Stimulated activated CD4-positive, alpha-beta T cell treated with anti-CD3 and anti-CD28 coated beads, Interleukin-1b, Interleukin-23, amount 100 ng/mL, for 24 hours (primary cell): Measurements from ENCODE around the gene CACNA2D1.
"Not testable (repeated sequence)": the region's sequence is repeated elsewhere in the genome, so short reads cannot be mapped to it uniquely, and the experiment has no call there.

Experiments
- DNase-seq, 4 experiments: peaks; one replicate each; pipeline ENCODE4 v3.0.0-alpha.2; 2020; ENCODE audit warnings: low read depth in 4 of 4, low spot score in 1 of 4

Gene CACNA2D1

GRCh38 chr7:82173400-82174021 lies 270.1 kb downstream of the CACNA2D1 start:
- no peak for DNase-seq

GRCh38 chr7:82172881-82173280 lies 270.7 kb downstream of the CACNA2D1 start:
- DNase-seq = no peak

DNA sequence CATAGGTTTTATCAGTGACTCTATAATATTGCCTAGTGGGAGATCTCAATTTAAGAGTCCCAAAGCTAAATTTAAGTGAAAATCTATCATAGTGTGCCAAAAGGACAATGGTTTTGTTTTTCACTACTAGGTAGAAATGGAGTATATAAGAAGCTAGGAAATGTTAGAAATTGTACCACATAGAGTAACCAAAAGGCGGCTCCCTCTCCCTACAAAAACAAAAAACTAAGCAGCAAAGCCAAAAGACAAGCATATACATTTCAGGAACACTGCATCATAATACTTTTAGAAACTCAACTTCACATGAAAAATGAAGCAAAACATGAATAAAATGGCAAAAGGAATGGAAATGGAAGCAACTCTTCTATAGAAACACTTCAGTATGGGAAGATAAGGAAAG lies 271.6 kb downstream of the CACNA2D1 start:
- DNase-seq = no peak

DNA sequence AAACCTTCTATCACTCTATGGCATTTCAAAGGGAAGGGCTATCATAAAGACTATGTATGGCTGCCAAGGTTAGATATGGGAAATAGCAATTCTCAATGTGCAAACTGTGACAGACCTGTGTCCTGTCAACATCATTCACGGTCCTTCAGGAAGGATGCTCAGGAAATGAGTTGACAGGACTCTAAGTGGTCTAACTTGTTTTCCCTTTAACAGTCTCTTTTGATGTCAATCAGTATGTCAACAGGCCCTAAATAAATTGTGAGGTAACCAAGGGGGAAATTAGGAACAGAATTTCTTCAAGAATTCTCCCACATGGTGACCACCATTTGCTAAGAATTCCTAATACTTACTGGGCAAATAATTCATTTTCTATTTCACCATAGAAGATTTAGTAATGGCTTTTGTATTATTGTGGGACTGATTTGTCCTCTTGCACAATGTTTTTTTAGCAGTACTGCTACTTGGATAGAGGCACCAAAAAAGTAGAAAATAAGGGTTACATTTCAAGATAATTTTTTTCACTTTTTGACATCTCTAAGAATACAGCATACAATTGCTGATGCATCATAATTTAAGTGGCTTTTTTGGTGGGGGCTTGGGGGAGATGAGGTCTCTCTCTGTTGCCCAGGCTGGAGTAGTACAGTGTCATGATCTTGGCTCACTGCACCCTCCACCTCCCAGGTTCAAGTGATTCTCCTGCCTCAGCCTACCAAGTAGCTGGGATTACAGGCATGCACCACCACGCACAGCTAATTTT lies 275.8 kb downstream of the CACNA2D1 start:
- no peak for DNase-seq

DNA sequence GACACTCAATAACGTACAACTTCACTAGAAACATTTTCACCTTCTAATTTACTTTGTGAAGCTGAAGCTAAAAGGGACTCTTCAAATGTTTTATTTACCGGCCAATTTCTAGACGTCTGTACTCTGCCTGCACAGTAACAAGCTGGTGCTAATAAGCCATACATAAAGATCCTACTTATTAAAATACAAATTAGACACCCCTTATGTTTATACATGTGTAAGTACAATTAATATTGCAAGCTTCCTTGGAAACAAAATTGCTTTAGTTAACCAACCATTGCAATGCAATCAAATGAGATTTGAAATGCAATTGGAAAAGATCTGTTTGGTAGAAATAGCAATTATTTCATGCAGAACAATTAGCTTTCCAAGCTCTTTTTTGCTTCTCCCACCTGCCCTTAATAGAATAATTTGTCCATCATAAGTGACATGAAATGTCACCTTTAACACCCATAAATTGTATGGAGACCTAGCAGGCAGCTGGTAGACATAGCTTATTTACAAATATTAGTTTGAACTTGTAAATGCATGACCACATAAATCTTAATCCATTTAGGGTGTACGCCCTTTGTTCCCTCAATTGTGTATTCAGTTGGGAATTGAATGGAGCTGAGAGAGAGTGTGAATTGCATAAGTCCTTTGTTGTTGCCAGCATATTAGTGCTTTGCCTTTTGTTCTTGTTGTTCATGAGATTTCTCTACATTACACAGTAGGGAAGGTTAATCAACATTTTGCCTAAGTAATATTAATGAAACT lies 277.1 kb downstream of the CACNA2D1 start:
- no peak for DNase-seq

- no peak for DNase-seq
These were observed 278.8 kb downstream of the CACNA2D1 start for GRCh38 chr7:82164813-82165212.

DNA sequence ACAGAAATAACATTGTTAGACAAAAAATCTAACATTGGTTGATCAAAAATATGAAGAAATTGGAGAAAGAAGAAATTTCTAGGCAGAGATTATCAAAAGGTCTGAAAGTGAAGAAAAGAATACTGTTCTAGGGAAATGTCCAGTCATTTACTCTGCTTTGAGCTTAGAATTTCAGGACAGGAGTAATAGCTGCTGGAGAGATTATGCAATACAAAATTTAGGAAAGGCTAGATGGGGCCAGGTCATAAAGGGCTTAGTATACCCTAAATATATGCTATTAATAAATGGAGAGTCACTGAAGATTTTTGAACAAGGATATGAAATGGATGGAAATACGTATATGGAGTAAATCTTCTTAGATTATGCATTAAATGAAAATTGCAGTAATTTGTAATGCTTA lies 279.2 kb downstream of the CACNA2D1 start:
- no peak for DNase-seq

- no peak for DNase-seq
These were observed 280.0 kb downstream of the CACNA2D1 start for GRCh38 chr7:82163586-82163985.

DNA sequence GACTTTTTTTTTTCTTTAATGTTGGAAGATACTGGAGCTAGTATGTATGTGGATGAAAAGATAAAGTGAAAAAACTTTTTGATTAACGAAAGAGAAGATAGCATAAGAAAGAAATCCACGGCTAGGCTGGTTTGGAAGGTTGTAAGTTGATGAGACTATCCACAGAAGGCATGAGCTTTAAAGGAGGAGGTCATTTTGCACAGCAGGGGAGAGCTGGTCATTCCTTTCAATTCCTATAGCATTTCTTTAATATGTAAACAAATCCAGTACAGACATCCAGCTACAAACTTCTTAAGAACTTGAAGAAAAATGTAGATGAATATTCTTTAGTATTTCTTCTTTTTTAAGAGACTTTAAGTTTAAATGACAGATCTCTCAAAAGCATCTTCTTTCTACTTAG lies 281.3 kb downstream of the CACNA2D1 start:
- DNase-seq = no peak

GRCh38 chr7:82158327-82158726 lies 285.2 kb downstream of the CACNA2D1 start:
- no peak for DNase-seq

- no peak for DNase-seq
These were observed 286.7 kb downstream of the CACNA2D1 start for GRCh38 chr7:82156893-82157292.

GRCh38 chr7:82156168-82156567 lies 287.4 kb downstream of the CACNA2D1 start:
- no peak for DNase-seq

DNA sequence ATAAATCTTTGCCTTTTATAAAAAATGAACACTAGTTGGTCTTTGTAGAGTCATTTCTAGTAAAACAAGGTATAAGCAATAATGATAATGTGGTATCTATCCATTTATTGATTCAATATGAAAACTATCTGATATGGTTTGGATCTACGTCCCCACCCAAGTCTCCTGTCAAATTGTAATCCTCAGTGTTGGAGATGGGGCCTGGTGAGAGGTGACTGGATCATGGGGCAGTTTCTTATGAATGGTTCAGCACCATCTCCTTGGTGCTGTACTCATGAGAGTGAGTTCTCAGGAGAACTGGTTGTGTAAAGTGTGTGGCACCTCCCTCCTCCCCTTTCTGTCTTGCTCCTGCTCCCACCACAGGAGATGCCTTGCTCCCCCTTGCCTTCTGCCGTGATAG lies 288.8 kb downstream of the CACNA2D1 start:
- no peak for DNase-seq

DNA sequence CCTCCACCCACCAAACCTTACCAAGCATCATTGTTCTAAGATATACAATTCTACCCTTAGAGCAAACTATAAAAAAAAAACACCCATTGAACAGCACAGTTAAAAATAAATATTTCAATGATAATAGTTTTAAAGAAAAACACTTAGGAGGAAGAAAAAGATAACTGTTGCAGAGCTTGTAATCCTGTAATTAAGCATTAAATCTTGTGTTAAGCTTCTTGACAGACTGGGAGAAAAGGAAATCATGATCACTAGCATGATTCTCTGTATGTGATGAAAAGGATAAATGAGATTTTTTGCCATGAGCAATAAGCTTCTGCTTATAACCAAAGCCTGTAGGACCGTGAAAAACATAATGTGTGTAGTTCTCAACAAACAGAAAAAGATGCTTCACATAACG lies 289.8 kb downstream of the CACNA2D1 start:
- no peak for DNase-seq

DNA sequence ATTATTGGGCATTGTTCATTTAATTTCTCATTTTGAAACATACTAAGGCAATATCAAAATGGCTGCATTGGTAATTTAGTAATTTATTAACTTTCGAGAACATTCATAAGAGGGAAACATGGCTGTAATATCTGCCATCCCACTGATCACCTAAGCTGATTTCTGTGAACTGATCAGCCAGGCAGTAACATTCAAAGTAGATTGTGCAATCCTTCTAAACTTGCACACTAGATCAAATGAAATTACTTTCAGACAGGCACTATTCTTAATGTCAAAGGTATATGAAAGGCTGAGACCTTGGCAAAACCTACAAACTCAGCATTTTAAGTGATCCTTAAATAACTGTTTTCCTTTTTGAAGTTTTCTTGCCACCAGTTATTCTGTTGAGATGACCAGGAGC lies 290.7 kb downstream of the CACNA2D1 start:
- DNase-seq = no peak

DNA sequence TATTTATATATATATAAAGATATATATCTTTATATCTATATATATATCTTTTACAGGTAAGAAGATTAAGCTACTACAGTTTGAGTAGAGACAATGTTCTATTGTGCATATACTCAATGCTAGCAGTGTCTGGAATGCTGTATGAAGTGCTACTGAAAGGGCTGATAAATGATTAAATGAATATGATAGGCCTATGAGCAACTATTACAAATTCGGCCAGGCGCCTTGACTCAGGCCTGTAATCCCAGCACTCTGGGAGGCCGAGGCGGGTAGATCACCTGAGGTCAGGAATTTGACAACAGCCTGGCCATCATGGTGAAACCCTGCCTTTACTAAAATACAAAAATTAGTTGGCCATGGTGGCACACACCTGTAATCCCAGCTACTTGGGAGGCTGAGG lies 297.1 kb downstream of the CACNA2D1 start:
- DNase-seq = no peak

- no peak for DNase-seq
These were observed 301.2 kb downstream of the CACNA2D1 start for GRCh38 chr7:82142263-82142864.

DNA sequence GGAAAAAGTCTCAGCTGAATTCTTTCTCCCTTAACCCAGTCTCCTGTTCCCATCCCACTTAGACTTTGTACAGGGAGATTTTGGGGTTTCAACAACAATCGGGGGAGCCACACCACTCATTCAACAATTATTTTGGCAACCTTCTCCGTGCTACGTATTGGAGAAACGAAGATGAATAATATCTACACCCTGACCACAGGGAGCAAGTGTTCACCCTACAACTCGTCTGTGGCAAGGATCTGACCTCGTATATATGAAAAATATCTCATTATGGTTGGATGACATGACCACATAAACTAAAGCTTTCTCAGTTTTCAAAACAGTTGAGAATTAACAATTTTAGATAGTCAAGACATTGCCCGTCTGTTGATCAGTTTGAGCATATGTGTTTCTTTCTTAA lies 302.1 kb downstream of the CACNA2D1 start:
- DNase-seq = no peak

GRCh38 chr7:82140608-82141007 lies 303.0 kb downstream of the CACNA2D1 start:
- DNase-seq = not testable (repeated sequence)

- no peak for DNase-seq
These were observed 312.4 kb downstream of the CACNA2D1 start for GRCh38 chr7:82131215-82131614.

- no peak for DNase-seq
These were observed 314.5 kb downstream of the CACNA2D1 start for GRCh38 chr7:82129091-82129490.

DNA sequence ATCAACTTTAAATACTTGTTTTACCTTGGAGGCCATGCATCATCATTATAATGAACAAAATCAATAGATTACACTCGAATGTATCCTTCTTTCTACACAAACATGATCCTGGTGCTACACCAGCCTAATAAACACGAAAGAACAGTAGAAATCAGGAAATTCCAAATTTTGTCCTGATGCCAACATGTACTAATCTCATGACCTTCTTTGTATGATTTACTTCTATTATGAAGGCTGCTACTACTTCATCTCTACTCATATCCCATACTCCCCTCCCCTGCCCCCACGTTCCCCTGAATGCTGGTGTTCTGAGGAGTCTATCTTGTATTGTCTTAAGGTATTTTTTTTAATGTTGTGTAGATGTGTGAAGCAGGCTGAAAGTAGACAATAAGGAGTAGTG lies 315.0 kb downstream of the CACNA2D1 start:
- DNase-seq = no peak
